Stimulated activated CD4-positive, alpha-beta T cell treated with anti-CD3 and anti-CD28 coated beads, Interleukin-2, amount 100 ng/mL, for 4 hours (primary cell): Measurements from ENCODE around the gene CSKMT.
A peak's percentile ranks its signal among the peaks of the same experiment; 100 is the strongest.
"Not testable (repeated sequence)": the region's sequence is repeated elsewhere in the genome, so short reads cannot be mapped to it uniquely, and the experiment has no call there.

Experiments used
- DNase-seq: peaks from one replicate; pipeline ENCODE4 v3.0.0-alpha.2; 2020; ENCODE audit warnings: low read depth

Gene CSKMT

GRCh38 chr11:62665075-62665598, at the start of gene CSKMT, which contains the start of gene C11orf98:
CSKMT (plus strand) TSS chr11:62665312; CDS start chr11:62665880, 568 bp downstream.
C11orf98 (minus strand) TSS chr11:62665210; CDS start chr11:62665169, 41 bp downstream.
- peak; percentile 92 for DNase-seq

GRCh38 chr11:62615521-62615920, 49.6 kb upstream of the CSKMT start:
- DNase-seq: no peak

- not testable (repeated sequence) for DNase-seq
Observed at GRCh38 chr11:62616957-62617356, 48.2 kb upstream of the CSKMT start.

- no peak for DNase-seq
Observed at GRCh38 chr11:62621027-62621566, 44.0 kb upstream of the CSKMT start.

GRCh38 chr11:62621567-62622470, 43.3 kb upstream of the CSKMT start, which contains the start of gene B3GAT3:
B3GAT3 (minus strand) TSS chr11:62621986; CDS start chr11:62621947, 39 bp downstream.
- DNase-seq: peak; percentile 97

- no peak for DNase-seq
Observed at GRCh38 chr11:62622476-62623089, 42.5 kb upstream of the CSKMT start.

GRCh38 chr11:62627713-62628112, 37.4 kb upstream of the CSKMT start:
- no peak for DNase-seq

GRCh38 chr11:62632492-62632891, 32.6 kb upstream of the CSKMT start:
- no peak for DNase-seq

- DNase-seq: no peak
Observed at GRCh38 chr11:62644220-62644619, 20.9 kb upstream of the CSKMT start.

- DNase-seq: no peak
Observed at GRCh38 chr11:62645671-62645945, 19.5 kb upstream of the CSKMT start.

GRCh38 chr11:62645946-62646824, 18.9 kb upstream of the CSKMT start, which contains the start of gene GANAB:
GANAB (minus strand) TSS chr11:62646613; CDS start chr11:62646599, 14 bp downstream.
- peak; percentile 99 for DNase-seq

GRCh38 chr11:62646825-62647608, 18.1 kb upstream of the CSKMT start:
- DNase-seq: no peak

GRCh38 chr11:62647609-62648005, 17.5 kb upstream of the CSKMT start:
- DNase-seq: no peak

- DNase-seq: no peak
Observed at GRCh38 chr11:62648185-62648966, 16.7 kb upstream of the CSKMT start.

- DNase-seq: no peak
Observed at GRCh38 chr11:62648967-62649364, 16.1 kb upstream of the CSKMT start.

GRCh38 chr11:62649486-62649885, 15.6 kb upstream of the CSKMT start:
- DNase-seq: no peak

GRCh38 chr11:62650283-62650682, 14.8 kb upstream of the CSKMT start:
- DNase-seq: not testable (repeated sequence)

GRCh38 chr11:62652161-62653006, 12.7 kb upstream of the CSKMT start:
- no peak for DNase-seq

- DNase-seq: no peak
Observed at GRCh38 chr11:62654297-62654696, 10.8 kb upstream of the CSKMT start.
